Subcutaneous preadipocyte (primary cell): Measurements from ENCODE around the gene PRDM15. TPM values are rescaled to one million over a fixed set of nuclear protein-coding genes. Genes with fewer than 3 reads are reported as not detected.

ENCODE experiments used
- small RNA-seq: library from RNA; depleted of rRNA; stranded (forward); fragments of <200 nt; gene quantifications from one replicate; pipeline ENCODE3, GENCODE V24; 2012
- total RNA-seq: library from RNA; depleted of rRNA; stranded (reverse); fragments of >200 nt; gene quantifications from 2 replicates; pipeline ENCODE4 v1.2.3, GENCODE V29; 2012

PRDM15 gene, protein sequence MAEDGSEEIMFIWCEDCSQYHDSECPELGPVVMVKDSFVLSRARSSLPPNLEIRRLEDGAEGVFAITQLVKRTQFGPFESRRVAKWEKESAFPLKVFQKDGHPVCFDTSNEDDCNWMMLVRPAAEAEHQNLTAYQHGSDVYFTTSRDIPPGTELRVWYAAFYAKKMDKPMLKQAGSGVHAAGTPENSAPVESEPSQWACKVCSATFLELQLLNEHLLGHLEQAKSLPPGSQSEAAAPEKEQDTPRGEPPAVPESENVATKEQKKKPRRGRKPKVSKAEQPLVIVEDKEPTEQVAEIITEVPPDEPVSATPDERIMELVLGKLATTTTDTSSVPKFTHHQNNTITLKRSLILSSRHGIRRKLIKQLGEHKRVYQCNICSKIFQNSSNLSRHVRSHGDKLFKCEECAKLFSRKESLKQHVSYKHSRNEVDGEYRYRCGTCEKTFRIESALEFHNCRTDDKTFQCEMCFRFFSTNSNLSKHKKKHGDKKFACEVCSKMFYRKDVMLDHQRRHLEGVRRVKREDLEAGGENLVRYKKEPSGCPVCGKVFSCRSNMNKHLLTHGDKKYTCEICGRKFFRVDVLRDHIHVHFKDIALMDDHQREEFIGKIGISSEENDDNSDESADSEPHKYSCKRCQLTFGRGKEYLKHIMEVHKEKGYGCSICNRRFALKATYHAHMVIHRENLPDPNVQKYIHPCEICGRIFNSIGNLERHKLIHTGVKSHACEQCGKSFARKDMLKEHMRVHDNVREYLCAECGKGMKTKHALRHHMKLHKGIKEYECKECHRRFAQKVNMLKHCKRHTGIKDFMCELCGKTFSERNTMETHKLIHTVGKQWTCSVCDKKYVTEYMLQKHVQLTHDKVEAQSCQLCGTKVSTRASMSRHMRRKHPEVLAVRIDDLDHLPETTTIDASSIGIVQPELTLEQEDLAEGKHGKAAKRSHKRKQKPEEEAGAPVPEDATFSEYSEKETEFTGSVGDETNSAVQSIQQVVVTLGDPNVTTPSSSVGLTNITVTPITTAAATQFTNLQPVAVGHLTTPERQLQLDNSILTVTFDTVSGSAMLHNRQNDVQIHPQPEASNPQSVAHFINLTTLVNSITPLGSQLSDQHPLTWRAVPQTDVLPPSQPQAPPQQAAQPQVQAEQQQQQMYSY
- total RNA-seq, result 5.5 and 6.8 TPM in 2 replicates

DNA sequence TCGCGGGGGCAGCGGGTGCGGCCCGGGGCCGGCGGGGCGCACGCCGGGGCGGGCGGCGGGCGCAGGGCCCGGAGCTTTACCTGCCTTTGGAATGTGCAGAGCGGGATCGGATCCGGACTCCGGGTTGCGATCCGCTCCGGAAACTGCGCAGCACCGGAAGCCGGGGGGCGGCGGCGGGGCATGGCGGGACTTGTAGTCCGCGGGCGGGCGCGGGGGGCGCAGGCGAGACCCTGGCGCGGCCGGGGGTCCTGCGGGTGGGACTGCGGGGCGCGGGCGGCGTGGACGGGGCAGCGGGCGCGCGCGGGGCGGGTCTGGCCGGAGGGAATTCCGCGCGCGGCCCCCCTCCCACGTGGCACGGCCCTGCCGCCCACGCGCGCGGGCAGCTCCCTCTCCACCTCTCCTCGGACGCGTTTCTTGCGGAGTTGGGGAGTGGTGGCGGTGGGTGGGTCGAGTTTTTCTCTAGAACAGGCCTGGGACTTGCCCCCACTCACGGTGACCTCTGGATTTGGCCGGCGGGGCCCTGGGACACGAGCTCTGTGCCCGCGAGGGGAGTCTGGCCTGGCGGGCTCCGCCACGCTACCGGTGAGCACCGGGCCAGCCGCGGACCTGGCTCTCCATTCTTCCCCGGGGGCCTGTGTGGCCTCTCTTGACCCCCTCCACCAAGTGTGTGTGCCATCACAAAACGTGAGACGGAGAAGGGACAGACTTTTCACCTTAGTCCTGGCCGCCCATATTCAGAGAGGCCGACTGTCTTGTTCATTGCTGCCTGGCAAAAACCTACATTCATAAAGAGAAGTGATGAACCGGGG is at the start of gene PRDM15:
Gene PRDM15 (minus strand): TSS at position 155 of the 809 bp plus-strand sequence. CDS start 18,981 bp downstream, outside the sequence.

DNA sequence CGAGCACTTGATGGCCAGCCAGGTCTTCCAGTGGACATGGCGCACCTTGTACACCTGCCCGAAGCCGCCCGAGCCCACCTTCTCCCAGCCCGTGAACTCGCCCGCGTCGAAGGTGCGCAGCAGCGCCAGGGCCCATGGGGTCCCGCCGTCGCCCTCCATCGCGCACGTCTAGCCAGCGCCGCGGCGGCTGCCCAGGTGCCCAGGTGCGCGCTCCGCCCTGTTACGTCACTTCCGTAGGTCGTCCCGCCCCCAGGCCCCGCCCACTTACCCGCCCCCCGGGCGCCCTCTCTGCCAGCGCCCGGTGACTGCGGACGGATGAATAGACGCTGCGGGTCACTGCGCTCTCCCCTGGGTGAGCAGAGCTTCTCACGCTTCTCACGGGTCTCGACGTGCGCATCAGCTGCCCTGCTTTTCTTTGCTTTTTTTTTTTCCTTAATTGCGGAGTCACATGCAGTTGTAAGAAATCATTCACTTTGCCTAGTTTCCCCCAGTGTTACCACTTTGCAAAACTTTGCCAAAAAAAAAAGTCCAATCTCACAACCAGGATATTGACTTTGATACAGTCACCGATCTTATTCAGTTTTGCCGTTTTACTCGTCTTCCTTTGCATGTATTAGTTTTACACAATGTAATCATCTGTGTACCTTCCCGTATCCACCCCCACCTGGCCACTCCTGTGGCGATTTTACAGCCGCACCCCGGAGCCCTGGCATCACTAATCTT is 112.1 kb downstream of the PRDM15 start, which contains the start of gene RIPK4:
Gene RIPK4 (minus strand): TSS at position 170 of the 723 bp plus-strand sequence. CDS start 11 bp downstream, at position 159.

Small RNA genes within 50 kb of the gene (small RNA-seq; reads per million reads assigned to genes)
- 0.08 reads per million for gene RF00334

Other genes with a start within 250 kb of the PRDM15 start
- gene RIPK4, start 112.3 kb downstream of the PRDM15 start, total RNA-seq, result under 0.01 TPM in 1 of 2 replicates, not detected in the other
- 27.2 and 52.6 TPM in 2 replicates for gene C2CD2, start 74.7 kb upstream of the PRDM15 start, total RNA-seq
- gene ZBTB21, start 131.0 kb upstream of the PRDM15 start, total RNA-seq, result 10.3 and 17.6 TPM in 2 replicates
- gene UMODL1, start 192.0 kb upstream of the PRDM15 start, total RNA-seq, result not detected in 2 replicates